K562 (cell line): ENCODE measurements around the gene SPATA21. TPM values are rescaled to one million over a fixed set of nuclear protein-coding genes. Genes with fewer than 3 reads are reported as not detected.
A peak's percentile ranks its signal among the peaks of the same experiment; 100 is the strongest.

Experiments
- ATAC-seq: fragments of 200-7000 bp; cut with Tn5 transposase; 3 replicates; pipeline ENCODE4 v1.9.1; 2020; ENCODE audit warnings: moderate library complexity
- BruUV-seq: library from RNA; stranded (reverse); fragments of 400-500 nt; replicated peaks from 2 replicates; lab custom pipeline; 2021; lab: Mats Ljungman, UMichigan
- CTCF ChIA-PET: fragments of 300-600 bp; formaldehyde crosslinking; extraction: SDS; loops from one replicate; lab custom pipeline; 2021; ENCODE audit warnings: low intra/inter-chr PET ratio; lab: Yijun Ruan, JAX
- POLR2A ChIA-PET: fragments of 300-600, 350-650 bp; sonication (Branson Sonifier 250); formaldehyde crosslinking; extraction: SDS; loops from one replicate; lab custom pipeline; 2021; ENCODE audit warnings: antibody characterized with exemption, inconsistent platforms; lab: Yijun Ruan, JAX
- DNase-seq, 4 experiments: peaks; one replicate each; pipeline versions ENCODE4 v3.0.0 to v3.0.0-alpha.2; 2011 to 2018; ENCODE audit warnings: low spot score in 3 of 4, mixed read lengths in 3 of 4; ENCODE audit errors: extremely low read depth in 1 of 4
- FAIRE-seq: peaks from 2 replicates; lab custom pipeline; 2011; peaks lifted over from hg19 to GRCh38; lab: Jason Lieb, UNC
- H2AFZ ChIP-seq: 2 replicates; pipeline ENCODE4 v1.6.0; 2011; ENCODE audit warnings: low read depth, low read length, control low read depth, inconsistent platforms
- H3K27ac ChIP-seq: fragments of 200-600 bp; 3 replicates; pipeline ENCODE4 v1.8.0; 2011; ENCODE audit warnings: low read depth, mild to moderate bottlenecking, control low read depth, inconsistent platforms, low read length, moderate library complexity, mixed read lengths; ENCODE audit errors: extremely low read depth
- H3K27me3 ChIP-seq, 2 experiments: fragments of 300-600 bp in 1 of 2; 2 replicates in 1 of 2; 3 replicates in 1 of 2; pipeline versions ENCODE4 v1.6.0 to v1.8.0; 2011; ENCODE audit warnings: inconsistent platforms in 2 of 2, low read length in 2 of 2, mild to moderate bottlenecking in 1 of 2, mixed read lengths in 1 of 2, moderate library complexity in 1 of 2; ENCODE audit not compliant: control insufficient read depth in 2 of 2, insufficient read depth in 2 of 2
- H3K36me3 ChIP-seq: fragments of 300-600 bp; 3 replicates; pipeline ENCODE4 v1.8.0; 2011; ENCODE audit warnings: mild to moderate bottlenecking, low read length, inconsistent platforms; ENCODE audit not compliant: control insufficient read depth, insufficient read depth
- H3K4me1 ChIP-seq, 2 experiments: fragments of 200-600 bp in 1 of 2; replicated peaks in 1 of 2; 2 replicates in 1 of 2; 3 replicates in 1 of 2; pipeline versions ENCODE4 v1.5.1 to v1.8.0; 2011; ENCODE audit warnings: inconsistent platforms in 2 of 2, low read length in 2 of 2, mild to moderate bottlenecking in 1 of 2, mixed read lengths in 1 of 2, moderate library complexity in 1 of 2; ENCODE audit not compliant: control insufficient read depth in 2 of 2, insufficient read depth in 2 of 2
- H3K4me2 ChIP-seq: 2 replicates; pipeline ENCODE4 v1.6.1; 2011; ENCODE audit warnings: low read length, control low read depth, inconsistent platforms, mixed read lengths; ENCODE audit not compliant: insufficient read depth
- H3K4me3 ChIP-seq: fragments of 200-600 bp; sonication (generic), shearing (Covaris generic); 2 replicates; pipeline ENCODE4 v1.5.1; 2016; ENCODE audit warnings: control low read depth, inconsistent platforms
- H3K79me2 ChIP-seq: fragments of 200-600 bp; 3 replicates; pipeline ENCODE4 v1.8.0; 2011; ENCODE audit warnings: low read length, inconsistent platforms; ENCODE audit not compliant: control insufficient read depth, insufficient read depth
- H3K9ac ChIP-seq, 2 experiments: 2 replicates each; pipeline versions ENCODE4 v1.6.0 to v1.6.1; 2011; ENCODE audit warnings: low read depth in 2 of 2, low read length in 2 of 2, control low read depth in 1 of 2, inconsistent platforms in 1 of 2, mild to moderate bottlenecking in 1 of 2, mixed read lengths in 1 of 2; ENCODE audit not compliant: insufficient read depth in 1 of 2
- H3K9me1 ChIP-seq: one replicate; pipeline ENCODE4 v1.6.0; 2011; ENCODE audit warnings: inconsistent platforms, mild to moderate bottlenecking, low read length, moderate library complexity; ENCODE audit not compliant: control insufficient read depth, insufficient read depth
- H3K9me3 ChIP-seq: replicated peaks from 2 replicates; pipeline ENCODE4 v1.5.1; 2011; ENCODE audit warnings: low read depth, low read length, inconsistent platforms; ENCODE audit not compliant: control insufficient read depth, insufficient read depth
- H4K20me1 ChIP-seq: replicated peaks from 2 replicates; pipeline ENCODE4 v1.6.1; 2011; ENCODE audit warnings: low read length, inconsistent platforms, mixed read lengths; ENCODE audit not compliant: control insufficient read depth, insufficient read depth
- KLF13 ChIP-seq: fragments of 450-650 bp; IDR thresholded peaks from 2 replicates; pipeline ENCODE4 v1.6.1; 2016; ENCODE audit warnings: missing genetic modification characterization, low read depth, mild to moderate bottlenecking, missing compliant biosample characterization, moderate library complexity, borderline replicate concordance
- MBD2 ChIP-seq: sonication (generic); IDR thresholded peaks from 2 replicates; pipeline ENCODE4 v1.6.1; 2016; ENCODE audit warnings: low read depth, borderline replicate concordance
- NCOA6 ChIP-seq: fragments of 450-650 bp; IDR thresholded peaks from 2 replicates; pipeline ENCODE4 v1.6.1; 2017; ENCODE audit warnings: mild to moderate bottlenecking
- PHF20 ChIP-seq: fragments of 450-650 bp; IDR thresholded peaks from 2 replicates; pipeline ENCODE4 v1.6.1; 2018; ENCODE audit not compliant: partially characterized antibody
- PURB ChIP-seq: sonication (generic); formaldehyde crosslinking; IDR thresholded peaks from 2 replicates; pipeline ENCODE4 v1.9.0; 2021; ENCODE audit warnings: low read depth, mild to moderate bottlenecking, missing genetic modification reagents
- SFPQ ChIP-seq: fragments of 200-400 bp; formaldehyde crosslinking; IDR thresholded peaks from 2 replicates; pipeline ENCODE4 v1.6.1; 2017; ENCODE audit warnings: mild to moderate bottlenecking, low read depth, low read length, moderate library complexity
- TAL1 ChIP-seq: fragments of 450-650 bp; IDR thresholded peaks from 2 replicates; pipeline ENCODE4 v1.6.1; 2016; ENCODE audit warnings: mild to moderate bottlenecking
- TCF3 ChIP-seq: sonication (generic); formaldehyde crosslinking; IDR thresholded peaks from 2 replicates; pipeline ENCODE4 v1.4.0; 2020; ENCODE audit warnings: mild to moderate bottlenecking, missing genetic modification reagents
- THAP12 ChIP-seq: fragments of 250-450 bp; sonication (Bioruptor Pico); IDR thresholded peaks from 2 replicates; pipeline ENCODE4 v1.9.0; 2021; ENCODE audit warnings: mild to moderate bottlenecking, inconsistent platforms
- ZNF134 ChIP-seq: fragments of 250-450 bp; sonication (Bioruptor Pico); conservative IDR thresholded peaks from 2 replicates; pipeline ENCODE4 v1.4.0; 2020
- WGBS: fragments of 100-300 bp; shearing (Covaris generic); methylation state at CpG from one replicate; pipeline ENCODE4 v1.1.6; 2016; ENCODE audit warnings: low coverage, mixed read lengths; ENCODE audit not compliant: insufficient coverage; ENCODE audit errors: missing lambda C conversion rate; 5-methylcytosine and 5-hydroxymethylcytosine counted together
- in situ Hi-C: fragments of 300-500 bp; cut with MboI; formaldehyde crosslinking; loops from 4 replicates; pipeline ENCODE4 v1.15.0; 2018; ENCODE audit warnings: inconsistent platforms, mixed read lengths
- intact Hi-C: fragments of 100-400 bp; cut with micrococcal nuclease; formaldehyde crosslinking; loops from 2 replicates; pipeline ENCODE4 v1.14.2; 2022
- polyA plus RNA-seq, 8 experiments: library from polyadenylated mRNA; depleted of rRNA in 4 of 8; stranded (reverse) in 5 of 8; unstranded in 3 of 8; fragments of >200 nt; fragmentation: Nextera tagmentation in 2 of 8; fragmentation: Illumina TruSeq in 1 of 8; extraction: Ambion mirVana in 2 of 8; extraction: Trizol in 1 of 8; gene quantifications; 2 replicates each; pipeline versions ENCODE4 v1.2.1 to v1.2.3, GENCODE V29; 2011 to 2014; ENCODE audit warnings: inconsistent platforms in 1 of 8, missing spikeins in 1 of 8
- total RNA-seq, 7 experiments: library from RNA; depleted of rRNA in 6 of 7; stranded (reverse); fragments of >200 nt in 6 of 7; fragmentation: Illumina TruSeq in 2 of 7; extraction: Trizol in 2 of 7; gene quantifications; 2 replicates each; pipeline versions ENCODE4 v1.2.1 to v1.2.3, GENCODE V29; 2011 to 2021; ENCODE audit warnings: low replicate concordance in 1 of 7

Gene SPATA21
- total and polyA plus RNA-seq, 9 of the 15 experiments (the other 6 are each of a cell fraction or from before 2014, with no cell fraction given), result 0.10 to 0.36 (median 0.13) TPM; not detected in 3

- peaks cover 3% of the 10 kb centered on the region for H3K9me1 ChIP-seq
- H3K9ac ChIP-seq, result no peak overlapping the region; a peak in 1 of 4 replicates
- peak in 1 of 4 experiments; percentile 8 for DNase-seq
- H4K20me1 ChIP-seq, result peaks cover 43% of the 10 kb centered on the region
- peaks cover 26% of the 10 kb centered on the region; the same call in 2 of the 3 replicates for H3K36me3 ChIP-seq
- H3K9me3 ChIP-seq, result no peaks in the 10 kb centered on the region
- H3K4me1 ChIP-seq, result peaks cover 22 to 24% of the 10 kb centered on the region in 2 experiments
- 51% methylated on average over 7 of the region's 7 CpGs for WGBS
- FAIRE-seq, result no peak
- no peak overlapping the region for H3K27ac ChIP-seq
- ChIA-PET POLR2A (interaction anchor here (0.6 to 3.9 kb wide), 6 partner anchors 9 to 276 kb away, joined by 3 to 18 read pairs (median 3); partner anchors contain the start of gene SZRD1), CTCF (no interaction called here)
- no peak overlapping the region for H3K4me2 ChIP-seq
- peak; percentile 19; the same call in 1 of the 3 replicates for ATAC-seq
- in situ Hi-C loops, result no loop called here
- no peak overlapping the region for H3K4me3 ChIP-seq
- no peak for TF ChIP-seq NCOA6
- 0 out of 2 replicates have a peak, but pooled peaks have one; percentile 14 for TF ChIP-seq MBD2
- intact Hi-C loops, result no loop called here
- no peaks in the 10 kb centered on the region for H3K27me3 ChIP-seq
- no TSS peak for BruUV-seq
- peaks cover 99% of the 10 kb centered on the region for H3K79me2 ChIP-seq
- H2AFZ ChIP-seq, result no peak overlapping the region
Observed at GRCh38 chr1:16378443-16378842, 58.8 kb downstream of the SPATA21 start.

GRCh38 chr1:16376971-16377370, 60.3 kb downstream of the SPATA21 start:
- 76% methylated on average over 4 of the region's 4 CpGs for WGBS
- Histone ChIP-seq H3K27me3 (no peaks in the 10 kb centered on the region), H3K27ac (no peak overlapping the region), H3K9ac (peak overlapping the region in 1 of 2 experiments; percentile 60; a peak in 1 of 4 replicates), H2AFZ (no peak overlapping the region), H3K4me2 (no peak overlapping the region), H4K20me1 (peaks cover 46% of the 10 kb centered on the region), H3K36me3 (peaks cover 33% of the 10 kb centered on the region; the same call in 2 of the 3 replicates), H3K9me1 (peaks cover 3% of the 10 kb centered on the region), H3K4me3 (no peak overlapping the region), H3K79me2 (peaks cover 97% of the 10 kb centered on the region), H3K4me1 (peaks cover 22 to 24% of the 10 kb centered on the region in 2 experiments), H3K9me3 (no peaks in the 10 kb centered on the region)
- POLR2A ChIA-PET, result interaction anchor here (1.1 to 4.1 kb wide), 4 partner anchors 8 to 23 kb away, joined by 4 to 18 read pairs (median 10); partner anchors contain the start of gene SZRD1
- peak in 1 of 4 experiments; percentile 2 for DNase-seq
- in situ Hi-C loops (no loop called here), intact Hi-C loops (no loop called here)
- no TSS peak for BruUV-seq
- CTCF ChIA-PET, result no interaction called here
- no peak for FAIRE-seq
- ATAC-seq, result no peak
- TF ChIP-seq PURB, result no peak
- TF ChIP-seq TCF3 (CRISPR knock-in tag), result no peak
- no peak for TF ChIP-seq TAL1
- no peak for TF ChIP-seq THAP12 (CRISPR knock-in tag)
- no peak for TF ChIP-seq PHF20
- no peak for TF ChIP-seq SFPQ
- TF ChIP-seq KLF13 (tag), result no peak
- TF ChIP-seq ZNF134 (CRISPR knock-in tag), result no peak
